Right atrium auricular region (tissue), 2 donors: ENCODE data around the gene OSBPL8. TPM values are rescaled to one million over a fixed set of nuclear protein-coding genes. Genes with fewer than 3 reads are reported as not detected.

Source experiments
- DNase-seq: peaks from one replicate; pipeline ENCODE4 v3.0.0-alpha.2; 2019; ENCODE audit warnings: low spot score
- H3K27ac ChIP-seq, 2 donors: fragments of 200-600 bp; sonication (generic); 1 replicate in 1 of 2; 2 replicates in 1 of 2; pipeline ENCODE4 v1.5.1; 2016 to 2019
- H3K27me3 ChIP-seq, 2 donors: fragments of 200-600 bp; sonication (generic); one replicate each; pipeline versions ENCODE4 v1.5.1 to v1.6.0; 2017 to 2019
- H3K36me3 ChIP-seq: fragments of 200-600 bp; sonication (generic); one replicate; pipeline ENCODE4 v1.5.1; 2016
- H3K4me1 ChIP-seq, 2 donors: fragments of 200-600 bp; sonication (generic); one replicate each; pipeline versions ENCODE4 v1.5.1 to v1.6.0; 2017 to 2019
- H3K4me3 ChIP-seq, 2 donors: fragments of 200-600 bp; sonication (generic); 1 replicate in 1 of 2; 2 replicates in 1 of 2; pipeline ENCODE4 v1.5.1; 2017 to 2019; ENCODE audit warnings: mild to moderate bottlenecking in 1 of 2, moderate library complexity in 1 of 2
- H3K9me3 ChIP-seq, 2 donors: fragments of 200-600 bp; sonication (generic); one replicate each; pipeline ENCODE4 v1.5.1; 2019
- total RNA-seq, 2 donors: library from RNA; depleted of rRNA; stranded (reverse); fragments of >200 nt; gene quantifications; one replicate each; pipeline ENCODE4 v1.1.0, GENCODE V29; 2016
- TF ChIP-seq, protein P1 (sequence below), 2 donors: fragments of 200-600 bp; sonication (generic); IDR thresholded peaks; one replicate each; pipeline ENCODE4 v1.5.1; 2019; ENCODE audit warnings: antibody characterized with exemption in 2 of 2

OSBPL8 gene
- total RNA-seq, 2 donors from 2014 or later: 19.7 to 23.7 TPM

DNA sequence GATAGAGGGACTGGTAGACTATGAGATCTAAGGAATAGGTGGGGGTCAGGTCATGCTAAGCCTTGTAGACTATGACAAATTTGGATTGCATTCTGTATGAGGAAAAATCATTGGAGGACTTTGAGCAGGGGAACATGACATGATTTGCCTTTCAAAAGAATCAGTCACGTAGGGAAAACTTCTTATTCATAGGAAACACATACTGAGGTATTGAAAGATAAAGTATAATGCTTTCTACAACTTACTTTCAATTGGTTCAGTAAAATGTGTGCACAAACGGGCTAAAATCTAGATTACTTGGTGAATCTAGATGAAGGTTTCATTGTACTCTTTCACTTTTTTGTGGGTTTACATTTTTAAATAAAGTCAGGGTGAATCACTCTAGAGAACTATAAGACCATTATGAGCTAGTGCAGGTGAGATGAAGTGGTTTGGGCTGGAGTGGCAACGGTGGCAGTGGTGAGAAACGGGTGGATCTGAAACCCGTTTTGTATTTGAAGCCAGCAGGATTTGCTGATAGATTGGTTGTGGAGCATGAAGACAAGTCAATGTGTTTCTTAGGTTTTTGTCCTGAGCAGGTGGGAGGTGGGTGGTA is 218.0 kb downstream of the OSBPL8 start:
- TF ChIP-seq, protein P1, sequence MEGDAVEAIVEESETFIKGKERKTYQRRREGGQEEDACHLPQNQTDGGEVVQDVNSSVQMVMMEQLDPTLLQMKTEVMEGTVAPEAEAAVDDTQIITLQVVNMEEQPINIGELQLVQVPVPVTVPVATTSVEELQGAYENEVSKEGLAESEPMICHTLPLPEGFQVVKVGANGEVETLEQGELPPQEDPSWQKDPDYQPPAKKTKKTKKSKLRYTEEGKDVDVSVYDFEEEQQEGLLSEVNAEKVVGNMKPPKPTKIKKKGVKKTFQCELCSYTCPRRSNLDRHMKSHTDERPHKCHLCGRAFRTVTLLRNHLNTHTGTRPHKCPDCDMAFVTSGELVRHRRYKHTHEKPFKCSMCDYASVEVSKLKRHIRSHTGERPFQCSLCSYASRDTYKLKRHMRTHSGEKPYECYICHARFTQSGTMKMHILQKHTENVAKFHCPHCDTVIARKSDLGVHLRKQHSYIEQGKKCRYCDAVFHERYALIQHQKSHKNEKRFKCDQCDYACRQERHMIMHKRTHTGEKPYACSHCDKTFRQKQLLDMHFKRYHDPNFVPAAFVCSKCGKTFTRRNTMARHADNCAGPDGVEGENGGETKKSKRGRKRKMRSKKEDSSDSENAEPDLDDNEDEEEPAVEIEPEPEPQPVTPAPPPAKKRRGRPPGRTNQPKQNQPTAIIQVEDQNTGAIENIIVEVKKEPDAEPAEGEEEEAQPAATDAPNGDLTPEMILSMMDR (IDR thresholded peaks at IDR 0.05): no peak
- no peaks in the 10 kb centered on the region for H3K9me3 ChIP-seq
- no peaks in the 10 kb centered on the region for H3K27me3 ChIP-seq
- DNase-seq: no peak
- peak overlapping the region in 1 of 2 donors; percentile 39 for H3K27ac ChIP-seq
- H3K4me1 ChIP-seq: peaks cover 0 to 23% of the 10 kb centered on the region in 2 donors
- no peak overlapping the region for H3K4me3 ChIP-seq
- no peaks in the 10 kb centered on the region for H3K36me3 ChIP-seq

DNA sequence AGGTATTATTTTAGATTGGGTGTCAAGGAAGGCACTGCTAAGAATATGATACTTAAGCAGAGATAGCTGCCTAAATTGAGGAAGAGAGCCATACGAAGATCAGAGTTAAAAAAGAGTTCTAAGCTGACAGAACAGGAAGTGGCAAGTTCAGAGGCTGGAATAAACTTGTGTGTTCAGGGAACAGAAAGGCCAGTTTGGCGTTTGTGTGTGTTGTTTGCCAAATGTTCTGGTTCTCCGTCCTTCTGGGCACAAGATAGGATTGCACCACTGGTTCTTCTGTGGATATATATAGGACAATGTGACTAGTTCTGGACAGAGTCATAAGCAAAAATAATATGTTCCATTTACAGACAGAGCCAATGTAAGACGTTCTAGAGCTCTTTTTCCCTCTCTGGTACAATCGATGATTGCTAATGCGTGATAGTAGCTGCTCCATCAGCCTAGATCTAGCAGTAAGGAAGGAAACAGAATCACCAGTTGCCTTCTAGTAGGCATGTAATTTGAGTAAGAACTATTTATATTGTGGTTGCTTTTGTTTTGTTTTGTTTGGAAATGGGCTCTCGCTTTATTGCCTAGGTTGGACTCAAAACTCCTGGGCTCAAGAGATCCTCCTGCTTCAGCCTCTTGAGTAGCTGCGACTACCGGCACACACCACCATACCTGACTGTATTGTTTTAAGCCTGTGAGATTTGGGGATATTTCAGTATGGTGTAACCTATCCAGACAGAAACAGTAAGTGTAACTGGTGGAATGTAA is 218.7 kb downstream of the OSBPL8 start:
- DNase-seq: no peak
- no peaks in the 10 kb centered on the region for H3K36me3 ChIP-seq
- peak overlapping the region; percentile 39 to 43 for H3K27ac ChIP-seq
- TF ChIP-seq, protein P1 (IDR thresholded peaks at IDR 0.05): no peak
- H3K4me3 ChIP-seq: no peak overlapping the region
- peaks cover 0 to 16% of the 10 kb centered on the region in 2 donors for H3K4me1 ChIP-seq
- H3K9me3 ChIP-seq: no peaks in the 10 kb centered on the region
- H3K27me3 ChIP-seq: no peaks in the 10 kb centered on the region

DNA sequence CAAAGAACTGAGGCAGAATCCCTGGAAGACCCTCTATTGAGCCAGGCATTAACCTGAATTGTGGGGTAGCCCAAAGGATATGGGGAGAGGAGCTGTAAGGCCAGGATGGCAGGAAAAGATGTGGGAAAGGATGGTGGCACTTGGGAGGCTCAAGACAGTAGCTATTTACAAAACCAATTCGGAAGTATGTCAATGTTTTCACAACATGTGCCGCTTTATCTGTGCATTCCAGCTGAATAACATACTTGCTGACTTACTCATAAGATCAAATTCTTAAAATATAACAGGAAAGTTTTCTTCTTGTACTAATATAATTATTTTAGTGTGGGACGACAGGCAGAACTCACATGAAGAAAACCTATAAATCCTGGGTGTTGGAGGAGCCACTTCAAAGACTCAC is 222.0 kb downstream of the OSBPL8 start:
- H3K36me3 ChIP-seq: no peaks in the 10 kb centered on the region
- peaks cover 0 to 3% of the 10 kb centered on the region in 2 donors for H3K4me1 ChIP-seq
- no peaks in the 10 kb centered on the region for H3K27me3 ChIP-seq
- no peak for DNase-seq
- TF ChIP-seq, protein P1 (IDR thresholded peaks at IDR 0.05): no peak
- H3K9me3 ChIP-seq: no peaks in the 10 kb centered on the region
- H3K27ac ChIP-seq: no peak overlapping the region
- no peak overlapping the region for H3K4me3 ChIP-seq

DNA sequence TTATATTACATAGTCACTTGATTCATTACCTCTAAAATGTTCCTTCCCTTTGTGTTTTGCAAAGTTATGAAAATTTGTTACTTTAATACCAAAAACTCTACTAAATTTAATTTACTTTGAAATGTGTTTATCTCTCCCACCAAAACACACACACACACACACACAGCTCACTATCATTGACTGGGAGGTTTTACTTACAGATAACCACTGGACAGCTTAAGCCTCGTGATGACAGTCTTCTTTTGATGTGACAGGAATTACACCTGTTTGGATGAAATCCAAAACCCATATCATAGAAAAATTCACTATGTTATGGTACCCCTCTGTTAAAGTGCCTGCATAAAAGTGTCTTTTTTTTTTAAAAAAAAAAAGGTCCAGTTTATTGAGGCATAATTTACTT is 227.0 kb downstream of the OSBPL8 start:
- Histone ChIP-seq H3K36me3 (no peaks in the 10 kb centered on the region), H3K4me3 (no peak overlapping the region), H3K4me1 (no peaks in the 10 kb centered on the region), H3K27me3 (no peaks in the 10 kb centered on the region), H3K9me3 (no peaks in the 10 kb centered on the region), H3K27ac (no peak overlapping the region)
- DNase-seq: no peak
- TF ChIP-seq, protein P1 (IDR thresholded peaks at IDR 0.05): no peak

DNA sequence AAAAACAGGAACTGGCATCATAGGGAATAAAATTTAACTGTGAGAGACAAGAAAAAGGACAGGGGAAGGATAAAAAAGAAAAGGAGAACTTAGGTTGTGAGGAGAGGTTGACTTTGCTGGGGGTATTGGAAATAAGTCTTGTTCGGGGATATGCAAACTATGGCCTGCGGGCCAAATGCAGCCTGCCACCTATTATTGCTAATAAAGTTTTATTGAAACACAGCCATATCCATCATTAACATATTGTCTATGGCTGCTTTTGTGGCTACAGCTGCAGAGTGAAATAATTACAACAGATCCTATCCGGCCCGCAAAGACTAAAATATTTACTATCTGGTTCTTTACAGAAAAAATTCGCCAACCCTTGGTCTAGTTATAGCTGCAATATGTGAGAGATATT is 230.0 kb downstream of the OSBPL8 start:
- Histone ChIP-seq H3K4me3 (no peak overlapping the region), H3K36me3 (no peaks in the 10 kb centered on the region), H3K27ac (no peak overlapping the region), H3K27me3 (no peaks in the 10 kb centered on the region), H3K9me3 (no peaks in the 10 kb centered on the region), H3K4me1 (no peaks in the 10 kb centered on the region)
- TF ChIP-seq, protein P1 (IDR thresholded peaks at IDR 0.05): no peak
- DNase-seq: no peak
